GM12878 (cell line): ENCODE data around the gene RAB12. TPM values are rescaled to one million over a fixed set of nuclear protein-coding genes. Genes with fewer than 3 reads are reported as not detected.

Experiments used
- ATAC-seq: fragments of 200-7000 bp; cut with Tn5 transposase; 3 replicates; pipeline ENCODE4 v1.9.1; 2020; ENCODE audit warnings: mild to moderate bottlenecking, moderate library complexity
- BruUV-seq: library from RNA; stranded (reverse); fragments of 400-500 nt; replicated peaks from 2 replicates; lab custom pipeline; 2021; lab: Mats Ljungman, UMichigan
- CTCF ChIA-PET: fragments of 300-600 bp; sonication (Branson Sonifier 250); formaldehyde crosslinking; extraction: SDS; loops from one replicate; lab custom pipeline; 2021; ENCODE audit warnings: inconsistent platforms; lab: Yijun Ruan, JAX
- POLR2A ChIA-PET: fragments of 350-600 bp; formaldehyde crosslinking; extraction: SDS; loops from one replicate; lab custom pipeline; 2021; ENCODE audit warnings: inconsistent platforms; lab: Charles Lee
- RAD21 ChIA-PET: fragments of 300-600 bp; sonication (Branson Sonifier 250); formaldehyde crosslinking; loops from one replicate; lab custom pipeline; 2023; ENCODE audit warnings: antibody characterized with exemption; ENCODE audit not compliant: unreplicated experiment; lab: Charles Lee
- SMC1A ChIA-PET: fragments of 300-600 bp; sonication (Branson Sonifier 250); formaldehyde crosslinking; loops from one replicate; lab custom pipeline; 2023; ENCODE audit not compliant: unreplicated experiment, uncharacterized antibody; lab: Charles Lee
- DNase-seq: peaks from one replicate; pipeline ENCODE4 v3.0.0-alpha.2; 2011; ENCODE audit warnings: low read depth, low spot score
- FAIRE-seq: peaks from 3 replicates; lab custom pipeline; 2011; peaks lifted over from hg19 to GRCh38; lab: Jason Lieb, UNC
- H2AFZ ChIP-seq: 2 replicates; pipeline ENCODE4 v1.6.0; 2011; ENCODE audit warnings: low read depth, low read length, control low read depth; ENCODE audit not compliant: control insufficient read depth
- H3K27ac ChIP-seq: 2 replicates; pipeline ENCODE4 v1.5.1; 2011; ENCODE audit warnings: control low read depth; ENCODE audit not compliant: control insufficient read depth, insufficient read depth
- H3K27me3 ChIP-seq, 2 experiments: replicated peaks in 1 of 2; 2 replicates each; pipeline versions ENCODE4 v1.6.0 to v1.6.1; 2011; ENCODE audit warnings: low read length in 1 of 2; ENCODE audit not compliant: control insufficient read depth in 2 of 2, insufficient read depth in 2 of 2
- H3K36me3 ChIP-seq, 2 experiments: 2 replicates each; pipeline ENCODE4 v1.5.1; 2011; ENCODE audit warnings: low read length in 1 of 2; ENCODE audit not compliant: control insufficient read depth in 2 of 2, insufficient read depth in 2 of 2
- H3K4me1 ChIP-seq: 2 replicates; pipeline ENCODE4 v1.6.1; 2011; ENCODE audit warnings: mild to moderate bottlenecking, low read length, moderate library complexity, mixed read lengths; ENCODE audit not compliant: control insufficient read depth, insufficient read depth
- H3K4me2 ChIP-seq: 2 replicates; pipeline ENCODE4 v1.6.0; 2011; ENCODE audit warnings: control low read depth; ENCODE audit not compliant: control insufficient read depth, insufficient read depth
- H3K4me3 ChIP-seq: fragments of 200-600 bp; sonication (generic); 2 replicates; pipeline ENCODE4 v1.5.1; 2016
- H3K79me2 ChIP-seq: 2 replicates; pipeline ENCODE4 v1.6.0; 2011; ENCODE audit warnings: low read length; ENCODE audit not compliant: control insufficient read depth, insufficient read depth
- H3K9ac ChIP-seq: 2 replicates; pipeline ENCODE4 v1.8.0; 2011; ENCODE audit warnings: low read length, control low read depth, mixed read lengths; ENCODE audit not compliant: control insufficient read depth, insufficient read depth
- H3K9me3 ChIP-seq: replicated peaks from 3 replicates; pipeline ENCODE4 v1.5.1; 2011; ENCODE audit warnings: mild to moderate bottlenecking, low read length; ENCODE audit not compliant: control insufficient read depth, insufficient read depth
- H4K20me1 ChIP-seq: 2 replicates; pipeline ENCODE4 v1.6.0; 2011; ENCODE audit not compliant: control insufficient read depth, insufficient read depth
- CBX5 ChIP-seq: sonication (generic); IDR thresholded peaks from 2 replicates; pipeline ENCODE4 v1.6.1; 2016; ENCODE audit warnings: low read depth, moderate library complexity, mild to moderate bottlenecking, inconsistent platforms
- MYB ChIP-seq: fragments of 150-350 bp; IDR thresholded peaks from 2 replicates; pipeline ENCODE4 v1.6.1; 2014; ENCODE audit warnings: mild to moderate bottlenecking, low read depth, low read length, borderline replicate concordance
- NBN ChIP-seq: fragments of 450-650 bp; IDR thresholded peaks from 2 replicates; pipeline ENCODE4 v1.6.1; 2016
- NR2C2 ChIP-seq: IDR thresholded peaks from 2 replicates; pipeline ENCODE4 v1.6.1; 2011; ENCODE audit warnings: borderline replicate concordance, low read depth; ENCODE audit not compliant: control insufficient read depth, insufficient read length
- WGBS: methylation state at CpG from one replicate; pipeline ENCODE4 v1.1.6; 2016; ENCODE audit warnings: low lambda C conversion rate; ENCODE audit not compliant: insufficient replicate concordance, insufficient coverage; ENCODE audit errors: missing lambda C conversion rate; 5-methylcytosine and 5-hydroxymethylcytosine counted together
- in situ Hi-C: fragments of 300-500 bp; cut with MboI; formaldehyde crosslinking; loops from 9 replicates; pipeline ENCODE4 v1.14.3; 2018; ENCODE audit warnings: mixed read lengths
- intact Hi-C: fragments of 100-400 bp; cut with micrococcal nuclease; formaldehyde crosslinking; loops from one replicate; pipeline ENCODE4 v1.14.2; 2022; ENCODE audit not compliant: unreplicated experiment
- polyA plus RNA-seq, 11 experiments: library from polyadenylated mRNA; depleted of rRNA in 4 of 11; unstranded in 6 of 11; stranded (reverse) in 5 of 11; fragments of >200 nt; fragmentation: Nextera tagmentation in 4 of 11; fragmentation: Illumina TruSeq in 1 of 11; extraction: Ambion mirVana in 4 of 11; extraction: Trizol in 1 of 11; gene quantifications; 1 replicate in 1 of 11; 2 replicates in 10 of 11; pipeline versions ENCODE4 v1.2.1 to v1.2.3, GENCODE V29; 2011 to 2016; ENCODE audit warnings: inconsistent platforms in 2 of 11, missing spikeins in 2 of 11, low read depth in 1 of 11
- total RNA-seq, 4 experiments: library from RNA; depleted of rRNA in 3 of 4; stranded (reverse); fragments of >200 nt in 3 of 4; fragmentation: Illumina TruSeq in 1 of 4; extraction: Trizol in 1 of 4; gene quantifications; 2 replicates each; pipeline versions ENCODE4 v1.2.1 to v1.2.3, GENCODE V29; 2013 to 2021
- TF ChIP-seq, protein P1 (sequence below): IDR thresholded peaks from 2 replicates; pipeline ENCODE4 v1.6.1; 2011; ENCODE audit warnings: borderline replicate concordance, low read depth, mild to moderate bottlenecking, moderate library complexity, mixed read lengths, low read length; ENCODE audit not compliant: insufficient read depth; ENCODE audit errors: extremely low read length

RAB12 gene
- total and polyA plus RNA-seq, 10 of the 15 experiments (the other 5 are each of a cell fraction or from before 2014, with no cell fraction given): 0.71 to 29.8 (median 14.0) TPM

DNA sequence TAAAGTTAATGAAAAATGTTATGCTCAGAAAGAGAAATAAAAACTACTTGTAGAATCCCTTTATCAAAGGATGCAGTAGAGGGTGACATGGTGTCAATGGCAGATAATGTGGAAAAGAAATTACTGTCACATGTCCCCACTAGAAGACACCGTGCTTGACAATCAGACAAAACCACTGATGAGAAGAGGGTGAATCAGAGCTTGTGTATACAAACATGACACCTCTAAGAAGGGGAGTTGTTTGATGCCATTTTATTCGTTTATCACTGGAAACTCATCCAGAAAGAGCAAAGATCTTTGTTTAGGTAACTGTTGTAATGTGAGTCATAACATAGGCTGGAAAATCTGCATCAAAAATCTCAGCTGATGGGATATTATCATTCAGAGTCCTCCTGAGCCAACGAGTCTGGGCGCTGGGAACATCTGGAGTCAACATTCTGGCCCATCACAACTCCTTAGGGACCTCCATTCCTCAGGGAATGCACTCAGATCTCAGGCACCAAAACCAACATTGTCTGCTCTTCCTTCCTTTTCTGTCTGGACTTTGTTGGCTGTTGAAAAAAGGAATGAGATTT is 49.5 kb upstream of the RAB12 start:
- H4K20me1 ChIP-seq: no peaks in the 10 kb centered on the region
- H2AFZ ChIP-seq: no peak overlapping the region
- H3K4me1 ChIP-seq: no peaks in the 10 kb centered on the region
- H3K27ac ChIP-seq: no peak overlapping the region
- no peaks in the 10 kb centered on the region for H3K27me3 ChIP-seq
- RAD21 ChIA-PET: no interaction called here
- POLR2A ChIA-PET: no interaction called here
- BruUV-seq: no TSS peak
- H3K4me2 ChIP-seq: no peak overlapping the region
- in situ Hi-C loops: no loop called here
- SMC1A ChIA-PET: no interaction called here
- ATAC-seq (no peak), FAIRE-seq (no peak)
- no peak overlapping the region for H3K4me3 ChIP-seq
- CTCF ChIA-PET: no interaction called here
- TF ChIP-seq, protein P1, sequence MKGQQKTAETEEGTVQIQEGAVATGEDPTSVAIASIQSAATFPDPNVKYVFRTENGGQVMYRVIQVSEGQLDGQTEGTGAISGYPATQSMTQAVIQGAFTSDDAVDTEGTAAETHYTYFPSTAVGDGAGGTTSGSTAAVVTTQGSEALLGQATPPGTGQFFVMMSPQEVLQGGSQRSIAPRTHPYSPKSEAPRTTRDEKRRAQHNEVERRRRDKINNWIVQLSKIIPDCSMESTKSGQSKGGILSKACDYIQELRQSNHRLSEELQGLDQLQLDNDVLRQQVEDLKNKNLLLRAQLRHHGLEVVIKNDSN: no peak
- TF ChIP-seq MYB: no peak
- TF ChIP-seq CBX5: no peak
- TF ChIP-seq NR2C2: no peak
- TF ChIP-seq NBN: no peak
- TF ChIP-seq, all 136 proteins: peak for 0
- Histone ChIP-seq H3K9me3 (no peaks in the 10 kb centered on the region; the same call in 2 of the 3 replicates), H3K36me3 (no peaks in the 10 kb centered on the region), H3K79me2 (no peaks in the 10 kb centered on the region), H3K9ac (no peak overlapping the region)
- DNase-seq: no peak
- 3% methylated on average over 4 of the region's 4 CpGs for WGBS
- intact Hi-C loops: no loop called here
